ENCODE data around the gene AGBL1.

DNA sequence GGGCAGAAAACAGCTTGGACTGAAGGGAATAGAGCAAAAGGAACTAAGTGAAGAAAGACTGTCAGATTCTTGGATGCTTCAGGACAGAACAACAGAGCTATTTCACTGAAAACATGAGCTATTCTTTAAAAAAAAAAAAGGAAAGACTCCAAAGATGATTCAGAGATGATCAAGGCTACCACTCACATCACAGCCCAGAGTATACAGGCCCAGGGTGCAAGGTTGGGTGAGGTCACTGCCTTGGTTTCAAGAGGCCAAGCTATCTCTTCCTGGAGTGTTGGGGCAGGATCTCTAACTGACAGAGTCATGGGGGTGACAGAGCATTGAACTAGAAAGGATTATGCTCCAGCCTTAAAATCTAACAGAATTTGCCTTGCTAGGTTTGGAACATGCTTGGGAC lies 118.1 kb downstream of the AGBL1 start:
- no peak for TF ChIP-seq POLR2A (IDR thresholded peaks at IDR 0.05)
- TF ChIP-seq, protein P1, sequence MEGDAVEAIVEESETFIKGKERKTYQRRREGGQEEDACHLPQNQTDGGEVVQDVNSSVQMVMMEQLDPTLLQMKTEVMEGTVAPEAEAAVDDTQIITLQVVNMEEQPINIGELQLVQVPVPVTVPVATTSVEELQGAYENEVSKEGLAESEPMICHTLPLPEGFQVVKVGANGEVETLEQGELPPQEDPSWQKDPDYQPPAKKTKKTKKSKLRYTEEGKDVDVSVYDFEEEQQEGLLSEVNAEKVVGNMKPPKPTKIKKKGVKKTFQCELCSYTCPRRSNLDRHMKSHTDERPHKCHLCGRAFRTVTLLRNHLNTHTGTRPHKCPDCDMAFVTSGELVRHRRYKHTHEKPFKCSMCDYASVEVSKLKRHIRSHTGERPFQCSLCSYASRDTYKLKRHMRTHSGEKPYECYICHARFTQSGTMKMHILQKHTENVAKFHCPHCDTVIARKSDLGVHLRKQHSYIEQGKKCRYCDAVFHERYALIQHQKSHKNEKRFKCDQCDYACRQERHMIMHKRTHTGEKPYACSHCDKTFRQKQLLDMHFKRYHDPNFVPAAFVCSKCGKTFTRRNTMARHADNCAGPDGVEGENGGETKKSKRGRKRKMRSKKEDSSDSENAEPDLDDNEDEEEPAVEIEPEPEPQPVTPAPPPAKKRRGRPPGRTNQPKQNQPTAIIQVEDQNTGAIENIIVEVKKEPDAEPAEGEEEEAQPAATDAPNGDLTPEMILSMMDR (IDR thresholded peaks at IDR 0.05), result no peak
